ENCODE measurements around the gene LAX1.
"Not testable (repeated sequence)": the region's sequence is repeated elsewhere in the genome, so short reads cannot be mapped to it uniquely, and the experiment has no call there.

LAX1 gene

DNA sequence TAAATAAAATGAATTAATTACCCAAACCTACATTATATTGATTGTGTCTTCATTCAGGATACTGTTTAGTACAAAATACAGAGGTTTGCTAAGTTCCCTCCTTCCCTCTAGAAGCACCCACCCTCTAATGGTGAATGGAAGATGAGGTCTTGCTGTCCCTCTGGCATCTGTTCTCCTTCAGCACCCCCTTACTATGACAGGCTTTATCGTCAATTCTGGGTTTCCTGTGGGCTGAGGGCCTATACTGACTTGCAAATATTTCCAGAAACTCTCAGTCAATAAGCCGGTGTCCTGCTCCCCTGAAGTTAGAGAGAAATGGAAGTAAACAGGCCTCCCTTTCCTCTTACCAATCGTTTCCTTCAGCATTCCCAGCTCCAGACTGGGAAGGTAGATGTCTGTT lies 13.2 kb downstream of the LAX1 start:
- no peak overlapping the region for H3K4me3 ChIP-seq (ENCODE audit: low read depth, low read length)
- TF ChIP-seq, protein P1, sequence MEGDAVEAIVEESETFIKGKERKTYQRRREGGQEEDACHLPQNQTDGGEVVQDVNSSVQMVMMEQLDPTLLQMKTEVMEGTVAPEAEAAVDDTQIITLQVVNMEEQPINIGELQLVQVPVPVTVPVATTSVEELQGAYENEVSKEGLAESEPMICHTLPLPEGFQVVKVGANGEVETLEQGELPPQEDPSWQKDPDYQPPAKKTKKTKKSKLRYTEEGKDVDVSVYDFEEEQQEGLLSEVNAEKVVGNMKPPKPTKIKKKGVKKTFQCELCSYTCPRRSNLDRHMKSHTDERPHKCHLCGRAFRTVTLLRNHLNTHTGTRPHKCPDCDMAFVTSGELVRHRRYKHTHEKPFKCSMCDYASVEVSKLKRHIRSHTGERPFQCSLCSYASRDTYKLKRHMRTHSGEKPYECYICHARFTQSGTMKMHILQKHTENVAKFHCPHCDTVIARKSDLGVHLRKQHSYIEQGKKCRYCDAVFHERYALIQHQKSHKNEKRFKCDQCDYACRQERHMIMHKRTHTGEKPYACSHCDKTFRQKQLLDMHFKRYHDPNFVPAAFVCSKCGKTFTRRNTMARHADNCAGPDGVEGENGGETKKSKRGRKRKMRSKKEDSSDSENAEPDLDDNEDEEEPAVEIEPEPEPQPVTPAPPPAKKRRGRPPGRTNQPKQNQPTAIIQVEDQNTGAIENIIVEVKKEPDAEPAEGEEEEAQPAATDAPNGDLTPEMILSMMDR (IDR thresholded peaks at IDR 0.05; ENCODE audit: low read depth, low read length, missing control alignments): no peak
- DNase-seq (ENCODE audit: low read depth): no peak
- in situ Hi-C loops (cut with HindIII; ENCODE audit: low sequenced_read_pairs): no loop called here

DNA sequence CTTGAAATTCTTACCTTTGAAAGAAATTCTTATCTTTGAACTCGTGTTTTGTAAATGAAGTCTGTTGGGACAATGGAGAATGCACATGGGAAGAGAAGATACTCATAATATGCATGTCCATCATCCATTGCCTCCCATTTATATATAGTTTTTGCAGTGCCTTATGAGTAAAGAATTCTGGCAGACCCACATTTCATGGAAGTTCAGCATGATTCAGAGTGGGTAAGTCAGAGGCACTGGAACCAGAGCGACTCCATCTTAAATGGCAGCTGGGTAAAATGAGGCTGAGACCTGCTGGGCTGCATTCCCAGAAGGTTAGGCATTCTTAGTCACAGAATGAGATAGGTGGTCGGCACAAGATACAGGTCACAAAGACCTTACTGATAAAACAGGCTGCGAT lies 13.8 kb downstream of the LAX1 start:
- H3K4me3 ChIP-seq (ENCODE audit: low read depth, low read length): no peak overlapping the region
- DNase-seq (ENCODE audit: low read depth): no peak
- TF ChIP-seq, protein P1 (IDR thresholded peaks at IDR 0.05; ENCODE audit: low read depth, low read length, missing control alignments): no peak
- in situ Hi-C loops (cut with HindIII; ENCODE audit: low sequenced_read_pairs): no loop called here

DNA sequence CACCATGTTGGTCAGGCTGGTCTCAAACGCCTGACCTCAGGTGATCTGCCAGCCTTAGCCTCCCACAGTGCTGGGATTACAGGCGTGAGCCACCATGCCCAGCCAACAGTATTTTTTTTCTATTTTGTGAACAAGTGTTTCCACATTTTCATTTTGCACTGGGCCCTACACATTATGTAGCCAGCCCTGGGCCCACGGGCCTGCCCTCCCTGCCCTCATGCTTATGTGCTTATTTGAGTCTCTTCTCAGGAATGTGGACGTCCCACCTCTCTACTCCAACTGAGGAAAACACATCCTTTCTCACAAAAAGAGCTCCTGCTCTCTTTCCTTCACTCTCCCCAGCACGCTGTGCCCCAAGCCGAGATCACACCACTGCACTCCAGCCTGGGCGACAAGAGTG lies 17.0 kb downstream of the LAX1 start:
- no peak overlapping the region for H3K4me3 ChIP-seq (ENCODE audit: low read depth, low read length)
- in situ Hi-C loops (cut with HindIII; ENCODE audit: low sequenced_read_pairs): no loop called here
- DNase-seq (ENCODE audit: low read depth): no peak
- TF ChIP-seq, protein P1 (IDR thresholded peaks at IDR 0.05; ENCODE audit: low read depth, low read length, missing control alignments): no peak

DNA sequence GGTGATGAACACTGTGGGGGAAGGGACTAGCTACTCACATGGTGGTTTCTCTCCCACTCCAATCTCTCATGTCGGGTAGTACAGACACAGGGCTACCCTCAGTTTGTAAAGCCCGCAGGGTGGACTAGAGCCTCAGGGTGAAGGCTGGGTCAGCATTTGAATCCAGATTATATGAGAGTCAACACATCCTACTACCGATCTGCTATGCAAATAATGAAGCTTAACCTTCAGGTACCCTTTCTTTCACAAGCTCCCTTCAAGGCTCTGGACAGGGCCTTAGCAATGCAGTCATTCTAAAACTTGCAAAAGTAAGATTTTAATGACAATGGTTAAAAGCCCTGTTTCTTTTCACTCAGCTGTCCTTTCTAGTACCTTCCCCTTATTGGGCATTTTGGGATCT lies 25.0 kb downstream of the LAX1 start:
- H3K4me3 ChIP-seq (ENCODE audit: low read depth, low read length): no peak overlapping the region
- no peak for DNase-seq (ENCODE audit: low read depth)
- TF ChIP-seq, protein P1 (IDR thresholded peaks at IDR 0.05; ENCODE audit: low read depth, low read length, missing control alignments): no peak
- in situ Hi-C loops (cut with HindIII; ENCODE audit: low sequenced_read_pairs): loop anchor here (5.0 kb wide), 1 partner anchor 43 kb away; no protein-coding TSS in a partner anchor

DNA sequence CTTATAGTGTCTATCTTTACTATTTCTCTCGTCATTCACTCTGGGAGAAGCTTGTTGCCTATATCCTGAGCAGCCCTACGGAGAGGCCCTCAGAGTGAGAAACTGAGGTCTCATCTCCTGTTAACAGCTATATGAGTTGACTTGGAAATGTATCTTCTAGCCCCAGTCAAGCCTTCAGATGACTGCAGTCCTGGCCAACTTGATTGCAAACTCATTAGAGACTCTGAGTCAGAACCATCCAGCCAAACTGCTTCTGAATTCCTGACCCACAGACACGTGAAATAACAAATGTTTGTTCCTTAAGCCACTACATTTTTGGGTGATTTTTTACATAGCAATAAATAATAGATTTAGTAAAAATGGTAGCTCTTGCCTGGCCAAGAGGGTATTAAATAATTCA lies 26.5 kb downstream of the LAX1 start:
- H3K4me3 ChIP-seq (ENCODE audit: low read depth, low read length): no peak overlapping the region
- TF ChIP-seq, protein P1 (IDR thresholded peaks at IDR 0.05; ENCODE audit: low read depth, low read length, missing control alignments): no peak
- DNase-seq (ENCODE audit: low read depth): no peak
- in situ Hi-C loops (cut with HindIII; ENCODE audit: low sequenced_read_pairs): loop anchor here (5.0 kb wide), 1 partner anchor 44 kb away; no protein-coding TSS in a partner anchor

DNA sequence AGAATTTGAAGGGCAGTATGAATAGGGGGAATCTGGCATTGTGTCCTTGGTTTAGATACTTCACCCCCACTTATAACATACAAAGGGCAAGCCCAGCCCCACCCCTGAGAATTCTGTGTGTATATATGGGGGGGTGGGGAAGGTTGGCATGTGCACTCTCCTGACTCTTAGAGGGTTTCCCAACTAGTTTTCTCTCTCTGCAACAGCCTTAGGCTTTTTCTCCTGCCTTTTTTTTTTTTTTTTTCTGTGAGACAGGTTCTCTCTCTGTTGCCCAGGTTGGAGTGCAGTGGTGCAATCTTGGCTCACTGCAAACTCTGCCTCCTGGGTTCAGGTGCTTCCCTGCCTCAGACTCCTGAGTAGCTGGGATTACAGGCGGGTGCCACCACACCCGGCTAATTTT lies 27.5 kb downstream of the LAX1 start:
- in situ Hi-C loops (cut with HindIII; ENCODE audit: low sequenced_read_pairs): loop anchor here (5.0 kb wide), 1 partner anchor 45 kb away; no protein-coding TSS in a partner anchor
- TF ChIP-seq, protein P1 (IDR thresholded peaks at IDR 0.05; ENCODE audit: low read depth, low read length, missing control alignments): no peak
- H3K4me3 ChIP-seq (ENCODE audit: low read depth, low read length): no peak overlapping the region
- no peak for DNase-seq (ENCODE audit: low read depth)

DNA sequence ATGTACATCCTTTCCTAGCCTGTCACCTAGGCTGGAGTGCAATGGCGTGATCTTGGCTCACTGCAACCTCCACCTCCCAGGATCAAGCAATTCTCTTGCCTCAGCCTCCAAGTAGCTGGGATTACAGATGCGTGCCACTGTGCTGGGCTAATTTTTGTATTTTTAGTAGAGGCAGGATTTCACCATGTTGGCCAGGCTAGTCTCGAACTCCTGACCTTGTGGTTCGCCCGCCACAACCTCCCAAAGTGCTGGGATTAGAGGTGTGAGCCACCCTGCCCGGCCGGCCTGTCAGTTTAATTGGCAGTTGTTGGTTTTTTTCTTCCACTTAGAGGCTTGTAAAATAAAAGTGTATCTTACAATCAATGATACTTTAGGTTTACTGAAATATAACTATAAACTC lies 28.6 kb downstream of the LAX1 start:
- in situ Hi-C loops (cut with HindIII; ENCODE audit: low sequenced_read_pairs): loop anchor here (5.0 kb wide), 1 partner anchor 46 kb away; no protein-coding TSS in a partner anchor
- not testable (repeated sequence) for H3K4me3 ChIP-seq (ENCODE audit: low read depth, low read length); DNase-seq (ENCODE audit: low read depth)

All from astrocyte of the cerebellum (primary cell).